ENCODE data around the gene NEK1.

- TF ChIP-seq EZH2 (IDR thresholded peaks at IDR 0.05; ENCODE audit: borderline replicate concordance, low read length): no peak
- TF ChIP-seq, protein P1, sequence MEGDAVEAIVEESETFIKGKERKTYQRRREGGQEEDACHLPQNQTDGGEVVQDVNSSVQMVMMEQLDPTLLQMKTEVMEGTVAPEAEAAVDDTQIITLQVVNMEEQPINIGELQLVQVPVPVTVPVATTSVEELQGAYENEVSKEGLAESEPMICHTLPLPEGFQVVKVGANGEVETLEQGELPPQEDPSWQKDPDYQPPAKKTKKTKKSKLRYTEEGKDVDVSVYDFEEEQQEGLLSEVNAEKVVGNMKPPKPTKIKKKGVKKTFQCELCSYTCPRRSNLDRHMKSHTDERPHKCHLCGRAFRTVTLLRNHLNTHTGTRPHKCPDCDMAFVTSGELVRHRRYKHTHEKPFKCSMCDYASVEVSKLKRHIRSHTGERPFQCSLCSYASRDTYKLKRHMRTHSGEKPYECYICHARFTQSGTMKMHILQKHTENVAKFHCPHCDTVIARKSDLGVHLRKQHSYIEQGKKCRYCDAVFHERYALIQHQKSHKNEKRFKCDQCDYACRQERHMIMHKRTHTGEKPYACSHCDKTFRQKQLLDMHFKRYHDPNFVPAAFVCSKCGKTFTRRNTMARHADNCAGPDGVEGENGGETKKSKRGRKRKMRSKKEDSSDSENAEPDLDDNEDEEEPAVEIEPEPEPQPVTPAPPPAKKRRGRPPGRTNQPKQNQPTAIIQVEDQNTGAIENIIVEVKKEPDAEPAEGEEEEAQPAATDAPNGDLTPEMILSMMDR (conservative IDR thresholded peaks at IDR 0.05 in 1 of 2, IDR thresholded peaks at IDR 0.05 in 1 of 2; ENCODE audit: extremely low read depth in 1 of 2, insufficient read depth in 1 of 2, low read depth in 1 of 2, low read length in 2 of 2): no peak
These were observed 38.5 kb downstream of the NEK1 start for GRCh38 chr4:169573889-169574288.
